Chondrocyte (in vitro differentiated cells): ENCODE measurements around the gene MUC20. TPM values are rescaled to one million over a fixed set of nuclear protein-coding genes. Genes with fewer than 3 reads are reported as not detected.
"Not testable (repeated sequence)": the region's sequence is repeated elsewhere in the genome, so short reads cannot be mapped to it uniquely, and the experiment has no call there.

Experiments used
- DNase-seq: peaks from one replicate; pipeline ENCODE4 v3.0.0; 2021; ENCODE audit warnings: mixed read lengths, low spot score
- H3K27ac Mint-ChIP-seq: one replicate; pipeline ENCODE4 v1.8.0; 2021; ENCODE audit warnings: mild to moderate bottlenecking, moderate library complexity, mixed read lengths; ENCODE audit not compliant: unreplicated experiment
- H3K27me3 Mint-ChIP-seq: 2 replicates; pipeline ENCODE4 v1.8.0; 2021; ENCODE audit warnings: low read depth, mixed read lengths
- H3K36me3 Mint-ChIP-seq: 2 replicates; pipeline ENCODE4 v1.8.0; 2021; ENCODE audit warnings: low read depth, mixed read lengths
- H3K4me1 Mint-ChIP-seq: 2 replicates; pipeline ENCODE4 v1.8.0; 2021; ENCODE audit warnings: low read depth, mild to moderate bottlenecking, mixed read lengths
- H3K4me3 Mint-ChIP-seq: one replicate; pipeline ENCODE4 v1.8.0; 2021; ENCODE audit warnings: mild to moderate bottlenecking, moderate library complexity, mixed read lengths; ENCODE audit not compliant: unreplicated experiment
- H3K9me3 Mint-ChIP-seq: 2 replicates; pipeline ENCODE4 v1.8.0; 2021; ENCODE audit warnings: low read depth, mixed read lengths
- total RNA-seq: library from RNA; stranded (reverse); gene quantifications from 3 replicates; pipeline ENCODE4 v1.2.1, GENCODE V29; 2021
- TF ChIP-seq, protein P1 (sequence below): fragments of 200-600 bp; sonication (generic); IDR thresholded peaks from 2 replicates; pipeline ENCODE4 v1.5.0; 2021; ENCODE audit warnings: antibody characterized with exemption, mild to moderate bottlenecking, moderate library complexity

The MUC20 gene
- total RNA-seq, 1 donor from 2014 or later: 3.0 TPM

GRCh38 chr3:195735036-195735695 lies 14.4 kb downstream of the MUC20 start:
- no peak overlapping the region for H3K4me3 Mint-ChIP-seq
- peaks cover 17% of the 10 kb centered on the region for H3K27me3 Mint-ChIP-seq
- TF ChIP-seq, protein P1, sequence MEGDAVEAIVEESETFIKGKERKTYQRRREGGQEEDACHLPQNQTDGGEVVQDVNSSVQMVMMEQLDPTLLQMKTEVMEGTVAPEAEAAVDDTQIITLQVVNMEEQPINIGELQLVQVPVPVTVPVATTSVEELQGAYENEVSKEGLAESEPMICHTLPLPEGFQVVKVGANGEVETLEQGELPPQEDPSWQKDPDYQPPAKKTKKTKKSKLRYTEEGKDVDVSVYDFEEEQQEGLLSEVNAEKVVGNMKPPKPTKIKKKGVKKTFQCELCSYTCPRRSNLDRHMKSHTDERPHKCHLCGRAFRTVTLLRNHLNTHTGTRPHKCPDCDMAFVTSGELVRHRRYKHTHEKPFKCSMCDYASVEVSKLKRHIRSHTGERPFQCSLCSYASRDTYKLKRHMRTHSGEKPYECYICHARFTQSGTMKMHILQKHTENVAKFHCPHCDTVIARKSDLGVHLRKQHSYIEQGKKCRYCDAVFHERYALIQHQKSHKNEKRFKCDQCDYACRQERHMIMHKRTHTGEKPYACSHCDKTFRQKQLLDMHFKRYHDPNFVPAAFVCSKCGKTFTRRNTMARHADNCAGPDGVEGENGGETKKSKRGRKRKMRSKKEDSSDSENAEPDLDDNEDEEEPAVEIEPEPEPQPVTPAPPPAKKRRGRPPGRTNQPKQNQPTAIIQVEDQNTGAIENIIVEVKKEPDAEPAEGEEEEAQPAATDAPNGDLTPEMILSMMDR: no peak
- no peaks in the 10 kb centered on the region for H3K9me3 Mint-ChIP-seq
- no peaks in the 10 kb centered on the region for H3K4me1 Mint-ChIP-seq
- peaks cover 26% of the 10 kb centered on the region for H3K36me3 Mint-ChIP-seq
- peak; percentile 79 for DNase-seq
- H3K27ac Mint-ChIP-seq: no peak overlapping the region

DNA sequence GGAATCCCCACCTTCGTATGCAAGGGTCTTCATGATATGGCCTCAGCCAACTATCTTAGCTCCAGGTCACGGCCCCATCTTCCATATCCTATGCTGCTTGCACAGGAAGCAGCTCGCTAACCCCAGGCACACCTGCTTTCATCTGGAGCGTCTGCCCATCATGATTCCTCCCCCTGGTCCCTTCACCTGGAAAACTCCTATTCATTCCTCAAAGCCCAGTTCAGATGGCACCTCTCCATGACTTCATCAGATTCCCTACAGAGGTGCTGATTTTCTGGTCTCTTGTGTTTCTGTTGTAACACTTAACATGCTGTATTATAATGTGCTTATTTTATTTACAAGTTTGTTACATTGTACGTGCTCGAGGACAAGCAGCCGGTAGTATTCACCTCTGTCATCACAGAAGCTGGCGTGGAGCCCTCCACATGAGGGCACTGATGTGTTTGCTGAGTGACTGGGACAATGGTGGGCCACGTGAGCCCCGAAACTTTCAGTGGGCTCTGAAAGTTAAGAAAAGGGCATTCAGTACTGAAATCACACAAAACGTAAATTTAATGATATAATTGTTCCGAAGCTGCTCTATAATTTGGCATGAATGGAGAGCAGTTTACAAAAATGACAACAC lies 16.2 kb downstream of the MUC20 start:
- TF ChIP-seq, protein P1: no peak
- H3K9me3 Mint-ChIP-seq: no peaks in the 10 kb centered on the region
- H3K4me3 Mint-ChIP-seq: no peak overlapping the region
- peaks cover 17% of the 10 kb centered on the region for H3K36me3 Mint-ChIP-seq
- no peak overlapping the region for H3K27ac Mint-ChIP-seq
- no peaks in the 10 kb centered on the region for H3K4me1 Mint-ChIP-seq
- peaks cover 30% of the 10 kb centered on the region for H3K27me3 Mint-ChIP-seq
- peak; percentile 79 for DNase-seq

GRCh38 chr3:195737782-195738181 lies 17.0 kb downstream of the MUC20 start:
- not testable (repeated sequence) for H3K9me3 Mint-ChIP-seq, H3K4me3 Mint-ChIP-seq, H3K4me1 Mint-ChIP-seq, H3K27ac Mint-ChIP-seq
- Mint-ChIP-seq H3K36me3 (peaks cover 16% of the 10 kb centered on the region), H3K27me3 (peaks cover 37% of the 10 kb centered on the region)
- DNase-seq: peak; percentile 22

GRCh38 chr3:195738274-195739044 lies 17.7 kb downstream of the MUC20 start:
- H3K9me3 Mint-ChIP-seq: no peaks in the 10 kb centered on the region
- peaks cover 12% of the 10 kb centered on the region for H3K36me3 Mint-ChIP-seq
- no peak overlapping the region for H3K4me3 Mint-ChIP-seq
- TF ChIP-seq, protein P1: no peak
- H3K27me3 Mint-ChIP-seq: peaks cover 42% of the 10 kb centered on the region
- H3K4me1 Mint-ChIP-seq: no peaks in the 10 kb centered on the region
- no peak overlapping the region for H3K27ac Mint-ChIP-seq
- DNase-seq: peak; percentile 84

- TF ChIP-seq, protein P1: no peak
- peak; percentile 87 for DNase-seq
- Mint-ChIP-seq H3K27me3 (peaks cover 51% of the 10 kb centered on the region), H3K4me1 (no peaks in the 10 kb centered on the region), H3K9me3 (no peaks in the 10 kb centered on the region), H3K4me3 (no peak overlapping the region), H3K27ac (no peak overlapping the region), H3K36me3 (peaks cover 11% of the 10 kb centered on the region)
Observed at GRCh38 chr3:195739561-195740111, 18.9 kb downstream of the MUC20 start.
